ENCODE data around the gene NAA10. TPM values are rescaled to one million over a fixed set of nuclear protein-coding genes. Genes with fewer than 3 reads are reported as not detected.

The NAA10 gene
- total RNA-seq, 1 experiment from 2014 or later, result 91.3 TPM

- H3K9me3 Mint-ChIP-seq (ENCODE audit: unreplicated experiment), result no peaks in the 10 kb centered on the region
- no peaks in the 10 kb centered on the region for H3K36me3 ChIP-seq (ENCODE audit: control insufficient read depth, insufficient read depth, low read length)
- TSS peak; percentile 20 for BruUV-seq (replicated peaks)
- intact Hi-C loops (cut with micrococcal nuclease; ENCODE audit: unreplicated experiment), result loop anchor here (10.0 kb wide), 1 partner anchor 133 kb away; the partner anchor contains the start of genes IDH3G and SSR4
- DNase-seq, result no peak
- peaks cover 36% of the 10 kb centered on the region for H3K36me3 Mint-ChIP-seq (ENCODE audit: insufficient read depth, unreplicated experiment)
- peaks cover 8% of the 10 kb centered on the region; the same call in 1 of the 2 replicates for H3K4me1 ChIP-seq
- H3K4me1 Mint-ChIP-seq (ENCODE audit: low read depth, unreplicated experiment), result no peaks in the 10 kb centered on the region
- H3K27me3 Mint-ChIP-seq (ENCODE audit: insufficient read depth, unreplicated experiment), result no peaks in the 10 kb centered on the region
- H3K27ac Mint-ChIP-seq (ENCODE audit: unreplicated experiment), result peak overlapping the region; percentile 73
- CTCF ChIA-PET, result interaction anchor here (5.0 kb wide), 1 partner anchor 20 kb away, joined by 37 read pairs; no protein-coding TSS in a partner anchor
- POLR2A ChIA-PET, result interaction anchor here (0.5 kb wide), 1 partner anchor 9 kb away, joined by 3 read pairs; no protein-coding TSS in a partner anchor
- no peaks in the 10 kb centered on the region for H3K27me3 ChIP-seq (replicated peaks; ENCODE audit: control insufficient read depth, insufficient read depth, low read length)
- TF ChIP-seq CTCF (IDR thresholded peaks at IDR 0.05; ENCODE audit: insufficient read depth in 1 of 2, low read depth in 1 of 2, low read length in 1 of 2, severe bottlenecking in 1 of 2, unreplicated experiment in 1 of 2), result no peak
- no peaks in the 10 kb centered on the region for H3K9me3 ChIP-seq
- peak overlapping the region; percentile 42 for H3K4me3 ChIP-seq (ENCODE audit: low read depth, low read length)
- peak overlapping the region; percentile 64 for H3K4me3 Mint-ChIP-seq (ENCODE audit: unreplicated experiment)
Measured at GRCh38 chrX:153927672-153927921, 7.2 kb downstream of the NAA10 start.

- CTCF ChIA-PET, result interaction anchor here (5.0 kb wide), 1 partner anchor 20 kb away, joined by 37 read pairs; no protein-coding TSS in a partner anchor
- no peaks in the 10 kb centered on the region for H3K36me3 ChIP-seq (ENCODE audit: control insufficient read depth, insufficient read depth, low read length)
- no peak for DNase-seq
- peak overlapping the region; percentile 64 for H3K4me3 Mint-ChIP-seq (ENCODE audit: unreplicated experiment)
- intact Hi-C loops (cut with micrococcal nuclease; ENCODE audit: unreplicated experiment), result loop anchor here (10.0 kb wide), 1 partner anchor 132 kb away; the partner anchor contains the start of genes IDH3G and SSR4
- POLR2A ChIA-PET, result interaction anchor here (0.6 kb wide), 1 partner anchor 18 kb away, joined by 4 read pairs; no protein-coding TSS in a partner anchor
- no peaks in the 10 kb centered on the region for H3K9me3 ChIP-seq
- BruUV-seq (replicated peaks), result no TSS peak
- peak overlapping the region; percentile 73 for H3K27ac Mint-ChIP-seq (ENCODE audit: unreplicated experiment)
- peaks cover 36% of the 10 kb centered on the region for H3K36me3 Mint-ChIP-seq (ENCODE audit: insufficient read depth, unreplicated experiment)
- H3K27me3 Mint-ChIP-seq (ENCODE audit: insufficient read depth, unreplicated experiment), result no peaks in the 10 kb centered on the region
- no peaks in the 10 kb centered on the region for H3K9me3 Mint-ChIP-seq (ENCODE audit: unreplicated experiment)
- H3K27me3 ChIP-seq (replicated peaks; ENCODE audit: control insufficient read depth, insufficient read depth, low read length), result no peaks in the 10 kb centered on the region
- peaks cover 8% of the 10 kb centered on the region; the same call in 1 of the 2 replicates for H3K4me1 ChIP-seq
- no peaks in the 10 kb centered on the region for H3K4me1 Mint-ChIP-seq (ENCODE audit: low read depth, unreplicated experiment)
- TF ChIP-seq CTCF (IDR thresholded peaks at IDR 0.05; ENCODE audit: insufficient read depth in 1 of 2, low read depth in 1 of 2, low read length in 1 of 2, severe bottlenecking in 1 of 2, unreplicated experiment in 1 of 2), result no peak
- H3K4me3 ChIP-seq (ENCODE audit: low read depth, low read length), result peak overlapping the region; percentile 42
Measured at GRCh38 chrX:153926858-153927671, 7.8 kb downstream of the NAA10 start.

GRCh38 chrX:153926552-153926857 lies 8.3 kb downstream of the NAA10 start:
- Mint-ChIP-seq H3K9me3 (ENCODE audit: unreplicated experiment) (no peaks in the 10 kb centered on the region), H3K27me3 (ENCODE audit: insufficient read depth, unreplicated experiment) (no peaks in the 10 kb centered on the region), H3K4me1 (ENCODE audit: low read depth, unreplicated experiment) (no peaks in the 10 kb centered on the region), H3K4me3 (ENCODE audit: unreplicated experiment) (peak overlapping the region; percentile 64), H3K36me3 (ENCODE audit: insufficient read depth, unreplicated experiment) (peaks cover 32% of the 10 kb centered on the region), H3K27ac (ENCODE audit: unreplicated experiment) (no peak overlapping the region)
- intact Hi-C loops (cut with micrococcal nuclease; ENCODE audit: unreplicated experiment), result loop anchor here (10.0 kb wide), 1 partner anchor 132 kb away; the partner anchor contains the start of genes IDH3G and SSR4
- H3K27me3 ChIP-seq (replicated peaks; ENCODE audit: control insufficient read depth, insufficient read depth, low read length), result no peaks in the 10 kb centered on the region
- DNase-seq, result no peak
- peaks cover 8% of the 10 kb centered on the region; the same call in 1 of the 2 replicates for H3K4me1 ChIP-seq
- ChIA-PET POLR2A (interaction anchor here (0.6 to 1.0 kb wide), 2 partner anchors 8 to 19 kb away, joined by 3 to 4 read pairs; partner anchors contain the start of gene NAA10), CTCF (interaction anchor here (5.0 kb wide), 1 partner anchor 21 kb away, joined by 37 read pairs; no protein-coding TSS in a partner anchor)
- H3K9me3 ChIP-seq, result no peaks in the 10 kb centered on the region
- TF ChIP-seq CTCF (IDR thresholded peaks at IDR 0.05; ENCODE audit: insufficient read depth in 1 of 2, low read depth in 1 of 2, low read length in 1 of 2, severe bottlenecking in 1 of 2, unreplicated experiment in 1 of 2), result no peak
- H3K36me3 ChIP-seq (ENCODE audit: control insufficient read depth, insufficient read depth, low read length), result no peaks in the 10 kb centered on the region
- BruUV-seq (replicated peaks), result no TSS peak
- H3K4me3 ChIP-seq (ENCODE audit: low read depth, low read length), result no peak overlapping the region; the same call in 1 of the 2 replicates
